KMS-11 (cell line): ENCODE measurements around the gene MYO15B.

Experiments used
- H2AFZ ChIP-seq: fragments of 200-600 bp; sonication (generic); 2 replicates; pipeline ENCODE4 v1.6.1; 2016; ENCODE audit warnings: antibody characterized with exemption, mixed run types, low read depth
- H3K27ac ChIP-seq: fragments of 200-600 bp; sonication (generic); 2 replicates; pipeline ENCODE4 v1.6.1; 2016; ENCODE audit warnings: mild to moderate bottlenecking, mixed run types
- H3K27me3 ChIP-seq: fragments of 200-600 bp; sonication (generic); 2 replicates; pipeline ENCODE4 v1.6.1; 2017; ENCODE audit warnings: mild to moderate bottlenecking, low read depth, mixed run types, moderate library complexity; ENCODE audit not compliant: insufficient read depth
- H3K36me3 ChIP-seq: fragments of 200-600 bp; sonication (generic); 2 replicates; pipeline ENCODE4 v1.6.1; 2017; ENCODE audit warnings: mild to moderate bottlenecking, mixed run types; ENCODE audit not compliant: insufficient read depth
- H3K4me1 ChIP-seq: fragments of 200-600 bp; sonication (generic); 2 replicates; pipeline ENCODE4 v1.6.1; 2016; ENCODE audit warnings: mild to moderate bottlenecking, low read depth, mixed run types; ENCODE audit not compliant: poor library complexity, severe bottlenecking
- H3K4me2 ChIP-seq: fragments of 200-600 bp; sonication (generic); 2 replicates; pipeline ENCODE4 v1.7.0; 2016; ENCODE audit warnings: mild to moderate bottlenecking, mixed run types
- H3K4me3 ChIP-seq: fragments of 200-600 bp; sonication (generic); IDR thresholded peaks from 2 replicates; pipeline ENCODE4 v1.6.1; 2017; ENCODE audit warnings: low read depth, low read length, mixed read lengths; ENCODE audit not compliant: insufficient read depth
- H3K79me2 ChIP-seq: fragments of 200-600 bp; sonication (generic); 2 replicates; pipeline ENCODE4 v1.6.1; 2016; ENCODE audit warnings: low read depth, mixed run types; ENCODE audit not compliant: insufficient read depth
- H3K9ac ChIP-seq: fragments of 200-600 bp; sonication (generic); 2 replicates; pipeline ENCODE4 v1.6.1; 2016; ENCODE audit warnings: mild to moderate bottlenecking, mixed run types
- H4K20me1 ChIP-seq: fragments of 200-600 bp; sonication (generic); 2 replicates; pipeline ENCODE4 v1.6.1; 2016; ENCODE audit warnings: mild to moderate bottlenecking, mixed run types; ENCODE audit not compliant: insufficient read depth
- CTCF ChIP-seq: fragments of 200-600 bp; sonication (generic); conservative IDR thresholded peaks from 2 replicates; pipeline ENCODE4 v1.6.1; 2017; ENCODE audit warnings: low read depth, mild to moderate bottlenecking, antibody characterized with exemption, low read length, moderate library complexity, mixed read lengths

MYO15B gene

GRCh38 chr17:75627094-75627493 lies 39.5 kb downstream of the MYO15B start:
- H3K36me3 ChIP-seq: no peaks in the 10 kb centered on the region
- no peak overlapping the region for H3K4me3 ChIP-seq
- H3K4me2 ChIP-seq: no peak overlapping the region
- H3K27ac ChIP-seq: no peak overlapping the region
- no peaks in the 10 kb centered on the region for H3K4me1 ChIP-seq
- no peak overlapping the region for H3K9ac ChIP-seq
- no peaks in the 10 kb centered on the region for H4K20me1 ChIP-seq
- no peaks in the 10 kb centered on the region for H3K79me2 ChIP-seq
- no peak overlapping the region for H2AFZ ChIP-seq
- H3K27me3 ChIP-seq: peaks cover 23% of the 10 kb centered on the region; the same call in 1 of the 2 replicates
- TF ChIP-seq CTCF: no peak

- Histone ChIP-seq H3K79me2 (no peaks in the 10 kb centered on the region), H3K4me3 (no peak overlapping the region), H4K20me1 (no peaks in the 10 kb centered on the region), H2AFZ (no peak overlapping the region), H3K27me3 (peaks cover 10% of the 10 kb centered on the region; the same call in 1 of the 2 replicates), H3K9ac (no peak overlapping the region), H3K4me1 (peaks cover 5% of the 10 kb centered on the region), H3K27ac (no peak overlapping the region), H3K4me2 (no peak overlapping the region), H3K36me3 (no peaks in the 10 kb centered on the region)
- no peak for TF ChIP-seq CTCF
Measured at GRCh38 chr17:75628425-75628824, 40.8 kb downstream of the MYO15B start.

- Histone ChIP-seq H3K79me2 (no peaks in the 10 kb centered on the region), H3K4me1 (peaks cover 12% of the 10 kb centered on the region), H3K4me3 (no peak overlapping the region), H3K27ac (no peak overlapping the region), H3K36me3 (no peaks in the 10 kb centered on the region), H4K20me1 (no peaks in the 10 kb centered on the region), H3K4me2 (no peak overlapping the region), H3K27me3 (peaks cover 4% of the 10 kb centered on the region; the same call in 1 of the 2 replicates), H3K9ac (no peak overlapping the region), H2AFZ (no peak overlapping the region)
- no peak for TF ChIP-seq CTCF
Measured at GRCh38 chr17:75629157-75629556, 41.6 kb downstream of the MYO15B start.

- Histone ChIP-seq H3K9ac (no peak overlapping the region), H3K27ac (no peak overlapping the region), H3K27me3 (no peaks in the 10 kb centered on the region), H3K79me2 (no peaks in the 10 kb centered on the region), H3K4me1 (peaks cover 14% of the 10 kb centered on the region), H3K4me3 (no peak overlapping the region), H3K4me2 (no peak overlapping the region), H3K36me3 (no peaks in the 10 kb centered on the region), H2AFZ (no peak overlapping the region), H4K20me1 (no peaks in the 10 kb centered on the region)
- TF ChIP-seq CTCF: no peak
Measured at GRCh38 chr17:75630071-75630917, 42.7 kb downstream of the MYO15B start.
